ENCODE data around the gene WDR4.
"Not testable (repeated sequence)": the region's sequence is repeated elsewhere in the genome, so short reads cannot be mapped to it uniquely, and the experiment has no call there.

The WDR4 gene

DNA sequence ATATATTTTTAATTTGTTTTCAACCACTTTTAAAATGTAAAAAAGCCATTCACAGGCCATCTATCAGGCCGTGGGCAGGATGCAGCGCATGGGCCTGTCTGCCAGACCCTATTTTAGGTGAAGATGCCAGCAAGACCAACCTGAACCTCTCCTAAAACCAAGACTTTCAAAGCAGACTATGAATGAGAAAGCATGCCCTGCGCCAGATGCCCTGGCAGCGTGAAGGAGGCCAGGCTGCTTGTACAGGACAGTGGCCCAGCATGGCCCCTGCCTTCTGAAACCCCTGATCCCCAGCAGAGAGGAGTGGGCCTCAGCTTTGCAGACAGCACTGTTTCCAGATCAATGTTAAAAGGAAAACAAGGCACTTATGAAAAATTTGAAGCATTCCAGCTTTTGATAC lies 31.6 kb downstream of the WDR4 start:
- TF ChIP-seq, protein P1, sequence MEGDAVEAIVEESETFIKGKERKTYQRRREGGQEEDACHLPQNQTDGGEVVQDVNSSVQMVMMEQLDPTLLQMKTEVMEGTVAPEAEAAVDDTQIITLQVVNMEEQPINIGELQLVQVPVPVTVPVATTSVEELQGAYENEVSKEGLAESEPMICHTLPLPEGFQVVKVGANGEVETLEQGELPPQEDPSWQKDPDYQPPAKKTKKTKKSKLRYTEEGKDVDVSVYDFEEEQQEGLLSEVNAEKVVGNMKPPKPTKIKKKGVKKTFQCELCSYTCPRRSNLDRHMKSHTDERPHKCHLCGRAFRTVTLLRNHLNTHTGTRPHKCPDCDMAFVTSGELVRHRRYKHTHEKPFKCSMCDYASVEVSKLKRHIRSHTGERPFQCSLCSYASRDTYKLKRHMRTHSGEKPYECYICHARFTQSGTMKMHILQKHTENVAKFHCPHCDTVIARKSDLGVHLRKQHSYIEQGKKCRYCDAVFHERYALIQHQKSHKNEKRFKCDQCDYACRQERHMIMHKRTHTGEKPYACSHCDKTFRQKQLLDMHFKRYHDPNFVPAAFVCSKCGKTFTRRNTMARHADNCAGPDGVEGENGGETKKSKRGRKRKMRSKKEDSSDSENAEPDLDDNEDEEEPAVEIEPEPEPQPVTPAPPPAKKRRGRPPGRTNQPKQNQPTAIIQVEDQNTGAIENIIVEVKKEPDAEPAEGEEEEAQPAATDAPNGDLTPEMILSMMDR (conservative IDR thresholded peaks at IDR 0.05; ENCODE audit: low read length): no peak
- no peak overlapping the region for H3K4me3 ChIP-seq (ENCODE audit: low read length)
- no peak for DNase-seq (ENCODE audit: low read depth)

DNA sequence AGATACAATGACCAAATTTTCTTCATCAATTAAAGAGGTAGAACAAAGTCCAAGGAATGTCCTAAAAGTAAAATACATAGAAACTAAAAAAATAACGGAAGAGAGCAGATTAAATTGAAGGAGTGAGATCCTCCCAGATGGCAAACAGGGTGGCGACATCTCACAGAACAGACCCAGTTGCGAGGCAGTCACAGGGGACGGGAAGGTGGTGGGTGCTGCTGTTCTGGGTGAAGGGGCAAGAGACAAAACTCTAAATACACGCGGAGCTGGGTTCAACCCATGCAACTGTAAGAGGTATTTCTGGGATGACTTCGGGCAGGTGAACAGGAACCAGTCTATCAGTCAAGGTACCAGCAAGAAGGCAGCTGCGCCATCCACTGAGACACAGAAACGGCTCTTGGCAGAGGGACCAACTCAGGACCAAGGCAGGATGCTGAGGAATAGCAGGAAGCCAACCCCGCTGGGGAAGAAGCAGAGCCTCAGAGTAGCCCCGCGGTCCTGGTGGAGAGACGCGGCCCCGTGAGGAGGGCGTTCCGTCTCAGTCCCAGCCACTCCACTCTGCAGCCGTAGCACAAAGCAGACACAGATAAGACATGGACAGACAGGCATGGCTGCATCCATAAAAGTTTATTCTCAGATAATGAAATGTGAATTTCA lies 32.2 kb downstream of the WDR4 start:
- H3K4me3 ChIP-seq (ENCODE audit: low read length): no peak overlapping the region
- DNase-seq (ENCODE audit: low read depth): no peak
- TF ChIP-seq, protein P1 (conservative IDR thresholded peaks at IDR 0.05; ENCODE audit: low read length): no peak

DNA sequence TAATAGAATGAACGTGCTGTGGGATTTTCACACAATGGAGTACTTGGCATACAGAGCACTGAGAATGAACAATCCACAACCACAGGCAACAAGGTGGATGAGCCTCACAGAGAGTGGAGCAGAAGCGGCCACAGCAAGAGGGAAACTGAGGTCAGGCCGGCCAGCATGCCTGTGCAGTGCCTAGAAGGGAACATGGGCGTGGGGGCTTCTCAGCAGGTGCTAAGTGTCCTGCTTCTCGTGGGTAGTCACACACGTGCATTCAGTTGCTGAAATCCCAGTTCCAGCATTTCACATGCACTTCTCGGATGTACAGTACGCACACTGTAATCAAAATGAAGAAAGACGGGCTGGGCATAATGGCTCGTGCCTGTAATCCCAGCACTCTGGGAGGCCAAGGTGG lies 33.1 kb downstream of the WDR4 start:
- TF ChIP-seq, protein P1 (conservative IDR thresholded peaks at IDR 0.05; ENCODE audit: low read length): no peak
- no peak for DNase-seq (ENCODE audit: low read depth)
- H3K4me3 ChIP-seq (ENCODE audit: low read length): no peak overlapping the region

DNA sequence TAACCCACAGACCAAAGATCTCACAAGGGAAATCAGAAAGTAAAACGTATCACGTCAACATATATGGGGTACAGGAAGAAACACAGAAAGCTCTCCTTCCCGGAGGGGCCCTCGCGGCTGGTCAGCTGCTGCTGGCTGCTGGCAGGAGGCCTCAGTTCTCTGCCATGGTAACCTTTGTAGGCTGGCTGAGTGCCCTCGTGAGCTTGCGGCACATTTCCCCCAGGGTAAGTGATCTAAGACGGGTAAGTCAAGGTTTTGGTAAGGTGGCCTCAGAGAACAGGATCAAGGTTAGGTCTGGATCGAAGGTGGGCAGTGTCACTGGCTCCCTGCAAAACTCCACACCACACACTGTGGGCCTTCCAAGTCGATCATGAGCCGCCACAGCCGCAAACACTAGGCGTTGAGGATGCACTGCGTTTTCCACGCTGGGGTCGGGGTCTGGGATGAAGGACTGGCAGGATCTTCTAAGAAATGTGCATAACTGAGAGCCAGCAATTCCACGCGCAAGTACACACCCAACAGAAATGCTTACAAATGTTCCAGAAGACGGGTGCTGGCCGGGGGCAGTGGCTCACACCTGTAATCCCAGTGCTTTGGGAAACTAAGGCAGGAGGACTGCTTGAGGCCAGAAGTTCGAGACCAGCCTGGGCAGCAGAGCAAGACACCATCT lies 33.9 kb downstream of the WDR4 start:
- no peak overlapping the region for H3K4me3 ChIP-seq (ENCODE audit: low read length)
- TF ChIP-seq, protein P1 (conservative IDR thresholded peaks at IDR 0.05; ENCODE audit: low read length): no peak
- DNase-seq (ENCODE audit: low read depth): no peak

DNA sequence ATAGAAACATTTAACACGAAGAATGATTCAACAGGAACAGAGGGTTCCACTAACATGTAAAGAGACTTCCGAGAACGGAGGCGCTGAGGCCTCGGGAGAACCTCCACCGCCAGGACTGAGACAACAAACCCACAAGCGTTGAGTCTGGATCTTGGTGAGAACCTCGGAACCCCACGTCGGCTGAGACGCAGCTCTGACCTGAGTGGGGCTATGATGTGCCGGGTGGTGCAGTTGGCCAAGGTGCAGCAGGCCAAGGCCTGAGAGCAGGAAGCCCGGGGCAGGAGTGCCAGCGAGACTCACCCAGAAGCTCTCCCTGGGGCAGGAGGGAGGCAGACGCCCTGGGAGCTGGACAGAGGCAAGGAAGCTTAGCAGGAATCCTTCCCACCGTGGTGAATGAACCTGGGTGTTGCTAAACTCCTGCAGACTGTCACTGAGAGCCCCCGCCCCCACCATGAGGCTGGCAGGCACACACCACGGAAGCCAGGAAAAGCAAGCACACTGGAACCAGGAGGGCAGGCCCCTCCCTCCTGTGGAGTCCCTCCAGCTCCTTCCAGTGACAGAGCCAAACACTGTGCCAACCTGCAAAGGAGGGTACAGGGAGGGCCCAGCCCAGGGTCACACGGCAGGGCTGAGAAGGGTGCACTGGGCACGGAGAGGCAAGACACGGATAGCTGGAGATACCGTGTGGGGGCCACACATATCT lies 34.8 kb downstream of the WDR4 start:
- H3K4me3 ChIP-seq (ENCODE audit: low read length): no peak overlapping the region
- DNase-seq (ENCODE audit: low read depth): no peak
- TF ChIP-seq, protein P1 (conservative IDR thresholded peaks at IDR 0.05; ENCODE audit: low read length): no peak

DNA sequence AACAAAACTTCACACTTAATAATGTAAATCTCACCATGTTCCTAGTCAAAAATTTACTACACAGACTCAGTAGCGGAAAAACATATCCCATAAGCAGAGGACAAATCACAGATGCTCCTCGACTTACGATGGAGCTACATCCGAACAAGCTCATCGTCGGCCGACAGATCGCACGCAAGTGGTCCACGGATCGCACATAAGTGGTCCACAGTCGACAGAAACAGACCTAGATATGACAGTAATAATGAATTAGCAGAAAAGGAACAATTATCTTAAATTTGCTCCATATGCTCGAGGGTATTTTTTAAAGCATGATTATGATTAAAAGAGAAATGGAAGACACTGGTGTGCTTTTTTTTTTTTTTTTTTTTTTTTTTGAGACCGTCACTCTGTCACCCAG lies 36.3 kb downstream of the WDR4 start:
- TF ChIP-seq, protein P1 (conservative IDR thresholded peaks at IDR 0.05; ENCODE audit: low read length): no peak
- no peak for DNase-seq (ENCODE audit: low read depth)
- no peak overlapping the region for H3K4me3 ChIP-seq (ENCODE audit: low read length)

DNA sequence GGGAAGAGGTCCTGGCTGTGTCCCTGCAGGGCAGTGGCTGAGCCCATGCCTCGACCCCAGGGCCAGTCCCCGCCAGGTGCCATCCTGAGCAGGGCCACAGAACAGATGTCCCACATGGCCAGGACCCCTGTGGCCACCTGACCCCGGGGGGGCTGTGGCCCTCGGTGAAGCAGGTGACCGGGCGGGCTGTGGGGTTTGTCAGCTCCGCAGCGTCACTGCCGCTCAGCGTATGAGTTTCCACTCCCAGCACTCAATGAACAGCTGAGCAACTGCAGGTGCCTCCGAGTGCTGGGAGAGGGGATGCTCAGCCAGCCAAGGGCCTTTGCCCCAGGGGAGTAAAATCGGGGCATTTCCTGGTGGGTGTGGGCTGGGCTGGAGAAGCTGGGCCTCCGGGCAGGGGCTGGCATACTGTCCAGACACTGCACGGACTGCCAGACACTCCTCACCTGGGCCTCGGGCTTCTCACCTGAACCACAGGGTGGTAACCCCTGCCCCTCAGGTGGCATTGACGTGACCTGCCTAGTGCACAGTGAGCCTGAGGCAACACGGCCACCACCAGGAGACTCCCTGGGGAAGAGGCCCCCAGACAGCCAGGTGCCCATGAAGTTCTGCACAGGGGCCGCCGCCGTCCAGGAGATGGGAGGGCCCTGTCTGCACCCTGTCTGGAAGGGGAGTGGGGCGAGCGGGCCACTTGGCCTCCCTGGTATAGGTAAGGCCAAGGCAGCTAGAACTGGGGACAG lies 37.3 kb downstream of the WDR4 start:
- not testable (repeated sequence) for H3K4me3 ChIP-seq (ENCODE audit: low read length); DNase-seq (ENCODE audit: low read depth)
